Esophagus muscularis mucosa (tissue), 3 donors: Measurements from ENCODE around the gene SLC4A11.

Source experiments
- CTCF ChIP-seq, 3 experiments: fragments of 200-600 bp in 2 of 3; fragments of 450-650 bp in 1 of 3; sonication (generic) in 2 of 3; IDR thresholded peaks; one replicate each; pipeline ENCODE4 v1.5.1; 2017 to 2019; ENCODE audit warnings: antibody characterized with exemption in 3 of 3, mild to moderate bottlenecking in 2 of 3, moderate library complexity in 1 of 3
- EP300 ChIP-seq: sonication (generic); formaldehyde crosslinking; IDR thresholded peaks from one replicate; pipeline ENCODE4 v1.6.1; 2017; ENCODE audit warnings: antibody characterized with exemption

- TF ChIP-seq CTCF (IDR thresholded peaks at IDR 0.05) = no peak
- no peak for TF ChIP-seq EP300
These were observed 16.7 kb upstream of the SLC4A11 start for GRCh38 chr20:3255728-3256127.
